Stimulated activated naive CD4-positive, alpha-beta T cell treated with Interleukin-2 at 50 U/mL for 16 hours (primary cell): ENCODE data around the gene MAMSTR.
A peak's percentile ranks its signal among the peaks of the same experiment; 100 is the strongest.
"Not testable (repeated sequence)": the region's sequence is repeated elsewhere in the genome, so short reads cannot be mapped to it uniquely, and the experiment has no call there.

Experiments used
- DNase-seq: peaks from one replicate; lab custom pipeline; 2025; lab: John Stamatoyannopoulos, UW

Gene MAMSTR, protein sequence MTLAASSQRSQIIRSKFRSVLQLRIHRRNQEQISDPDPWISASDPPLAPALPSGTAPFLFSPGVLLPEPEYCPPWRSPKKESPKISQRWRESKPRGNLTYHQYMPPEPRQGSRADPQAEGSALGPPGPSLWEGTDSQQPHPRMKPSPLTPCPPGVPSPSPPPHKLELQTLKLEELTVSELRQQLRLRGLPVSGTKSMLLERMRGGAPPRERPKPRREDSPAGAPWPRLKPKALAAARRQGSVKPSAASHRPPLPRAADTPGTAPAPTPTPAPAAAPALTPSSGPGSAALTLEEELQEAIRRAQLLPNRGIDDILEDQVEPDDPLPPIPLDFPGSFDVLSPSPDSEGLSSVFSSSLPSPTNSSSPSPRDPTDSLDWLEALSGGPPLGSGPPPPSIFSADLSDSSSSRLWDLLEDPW

DNA sequence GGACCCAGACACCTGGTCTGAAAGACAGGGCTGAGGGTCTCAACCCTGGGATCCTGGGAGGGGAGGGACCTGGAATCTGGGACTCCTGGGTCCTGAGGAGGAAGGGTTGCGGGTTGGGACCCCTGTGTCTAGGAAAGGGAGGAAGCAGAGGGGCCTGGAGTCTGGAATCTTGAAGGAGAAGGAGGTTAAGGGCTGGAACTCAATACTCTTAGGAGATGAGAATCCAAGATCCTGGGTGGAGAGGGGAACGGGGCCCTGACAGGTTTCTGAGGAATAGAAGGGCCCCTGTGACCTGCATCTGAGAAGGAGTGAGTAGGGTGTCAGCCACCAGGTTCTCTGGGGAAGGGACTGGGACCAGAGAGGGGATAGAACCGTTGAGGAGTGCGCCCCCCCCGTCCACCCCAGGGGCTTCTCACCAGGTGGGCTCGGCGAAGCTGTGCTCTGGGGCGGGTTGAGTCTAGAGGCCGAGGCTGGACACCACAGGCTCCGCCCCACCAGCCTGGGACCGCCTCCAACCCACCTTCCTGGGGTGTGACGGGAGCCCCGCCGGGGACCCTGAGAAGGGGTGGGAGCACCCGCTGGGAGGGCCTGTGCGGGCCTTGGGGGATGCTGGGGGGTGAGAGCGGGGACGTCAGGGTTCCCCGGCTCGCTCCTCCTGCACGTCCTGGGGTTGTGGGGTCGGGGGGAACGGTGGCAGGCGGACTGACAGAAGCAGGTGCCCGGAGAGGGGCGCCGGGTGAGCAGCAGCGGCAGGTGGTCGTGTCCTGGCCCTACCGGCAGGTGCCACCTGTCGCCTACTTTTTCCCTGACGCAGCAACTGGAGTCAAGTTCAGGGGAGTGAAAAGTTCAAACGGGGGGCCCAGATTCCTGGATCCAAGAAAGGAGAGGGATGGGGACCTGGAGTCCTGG, at the start of gene MAMSTR:
Gene MAMSTR, minus strand, starts transcription at position 463 of the 909 bp plus-strand sequence. CDS start 694 bp downstream, outside the sequence.
- no peak for DNase-seq

DNA sequence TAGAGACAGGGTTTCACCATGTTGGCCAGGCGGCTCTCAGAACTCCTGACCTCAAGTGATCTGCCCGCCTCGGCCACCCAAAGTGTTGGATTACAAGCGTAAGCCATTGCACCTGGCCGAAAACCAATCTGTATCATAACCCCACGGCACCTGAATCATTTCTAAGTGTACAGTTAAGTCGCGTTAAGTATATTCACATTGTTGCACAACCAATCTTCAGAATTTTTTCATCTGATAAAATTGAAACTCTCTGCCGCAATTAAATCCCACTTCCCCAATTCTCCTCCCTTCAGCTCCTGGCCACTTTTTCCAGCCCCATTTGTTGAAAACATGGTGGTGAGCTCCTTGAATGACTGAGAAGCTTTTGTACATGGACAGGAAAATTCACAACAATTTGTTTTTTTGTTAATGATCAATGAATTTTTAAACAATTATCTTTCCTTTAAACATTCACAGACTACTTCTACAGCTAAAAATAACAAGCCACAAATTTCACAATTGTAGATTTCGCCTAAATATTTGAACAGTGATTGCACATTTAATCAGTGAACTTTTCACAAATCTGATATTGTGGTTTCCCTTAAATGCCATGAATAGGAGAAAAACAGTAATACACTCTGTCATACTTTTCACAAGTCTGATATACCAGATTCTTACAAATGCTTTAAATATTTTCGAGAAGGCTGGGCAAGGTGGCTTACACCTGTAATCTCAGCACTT, 49.6 kb upstream of the MAMSTR start:
- DNase-seq: no peak

DNA sequence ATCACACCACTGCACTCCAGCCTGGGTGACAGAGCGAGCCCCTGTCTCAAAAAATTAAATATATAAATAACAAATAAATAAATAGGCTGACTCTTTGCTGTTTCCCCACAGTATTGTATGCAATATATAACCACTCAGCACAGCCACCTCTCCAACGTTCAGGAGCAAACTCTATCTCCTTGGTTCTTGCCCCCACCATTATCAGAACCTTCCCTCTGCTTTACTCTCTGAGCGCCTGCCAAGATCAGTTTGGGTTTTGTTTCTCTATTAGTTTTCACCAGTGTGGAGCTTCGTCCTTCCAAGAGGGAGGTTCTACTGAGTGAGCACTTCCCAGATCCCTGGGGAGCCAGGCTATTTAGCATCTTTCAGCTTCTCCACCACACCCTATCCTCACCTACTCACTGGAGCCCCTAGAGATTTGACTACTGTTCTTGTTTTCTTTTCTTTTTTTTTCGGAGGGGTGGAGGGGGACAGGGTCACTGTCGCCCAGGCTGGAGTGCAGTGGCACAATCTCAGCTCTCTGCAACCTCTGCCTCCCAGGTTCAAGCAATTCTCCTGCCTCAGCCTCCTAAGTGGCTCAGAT, 48.7 kb upstream of the MAMSTR start:
- DNase-seq: not testable (repeated sequence)

DNA sequence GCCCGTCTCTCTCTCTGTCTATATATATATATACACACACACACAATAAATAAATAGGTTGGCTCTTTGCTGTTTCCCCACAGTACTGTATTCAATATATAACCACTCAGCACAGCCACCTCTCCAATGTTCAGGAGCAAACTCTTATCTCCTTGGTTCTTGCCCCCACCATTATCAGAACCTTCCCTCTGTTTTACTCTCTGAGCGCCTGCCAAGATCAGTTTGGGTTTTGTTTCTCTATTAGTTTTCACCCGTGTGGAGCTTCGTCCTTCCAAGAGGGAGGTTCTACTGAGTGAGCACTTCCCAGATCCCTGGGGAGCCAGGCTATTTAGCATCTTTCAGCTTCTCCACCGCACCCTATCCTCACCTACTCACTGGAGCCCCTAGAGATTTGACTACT, 46.3 kb upstream of the MAMSTR start:
- not testable (repeated sequence) for DNase-seq

DNA sequence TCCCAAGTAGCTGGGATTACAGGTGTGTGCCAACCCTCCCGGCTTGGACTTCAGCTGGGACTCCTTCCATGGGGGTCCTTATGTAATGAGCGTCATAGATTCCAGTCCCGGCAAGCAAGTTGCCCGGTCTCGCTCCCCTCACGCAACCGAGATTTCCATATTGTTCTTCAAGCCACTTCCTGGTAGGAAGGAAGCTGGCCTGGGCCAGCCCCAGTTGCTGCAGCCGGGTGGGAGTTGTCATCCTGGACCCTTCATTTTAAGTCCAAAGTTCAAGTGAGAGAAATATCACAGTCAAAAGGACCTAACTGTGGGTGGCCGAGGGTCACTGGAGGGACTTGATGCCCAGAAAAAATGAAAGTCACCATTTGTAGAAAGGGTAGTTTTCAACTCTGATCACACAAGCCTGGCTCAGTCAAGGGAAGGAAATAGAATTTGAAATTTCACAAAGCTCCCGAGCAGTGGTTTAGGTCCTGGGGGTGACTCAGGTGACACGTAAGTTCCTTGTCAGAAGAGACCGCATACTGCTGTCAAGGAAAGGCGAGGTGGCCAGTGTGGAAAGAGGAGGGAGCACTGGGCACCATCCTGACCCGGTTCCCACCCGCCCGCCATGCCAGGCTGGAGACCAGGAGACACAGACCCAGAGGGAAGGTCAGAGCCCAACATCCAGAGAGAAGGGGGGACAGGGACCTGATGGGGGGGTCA, 41.1 kb upstream of the MAMSTR start:
- DNase-seq: no peak

DNA sequence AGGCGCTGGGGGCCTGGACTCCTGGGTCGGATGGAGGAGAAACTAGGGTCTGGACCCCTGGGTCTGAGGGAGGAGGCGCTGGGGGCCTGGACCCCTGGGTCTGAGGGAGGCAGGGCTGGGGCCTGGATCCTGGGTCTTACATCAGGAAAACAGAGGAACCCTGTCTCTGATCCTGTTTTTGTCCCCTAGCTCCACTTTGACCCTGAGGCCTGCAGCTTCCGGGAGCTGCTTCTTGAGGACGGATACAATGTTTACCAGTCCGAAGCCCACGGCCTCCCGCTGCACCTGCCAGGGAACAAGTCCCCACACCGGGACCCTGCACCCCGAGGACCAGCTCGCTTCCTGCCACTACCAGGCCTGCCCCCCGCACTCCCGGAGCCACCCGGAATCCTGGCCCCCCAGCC, 38.2 kb upstream of the MAMSTR start:
- DNase-seq: no peak

DNA sequence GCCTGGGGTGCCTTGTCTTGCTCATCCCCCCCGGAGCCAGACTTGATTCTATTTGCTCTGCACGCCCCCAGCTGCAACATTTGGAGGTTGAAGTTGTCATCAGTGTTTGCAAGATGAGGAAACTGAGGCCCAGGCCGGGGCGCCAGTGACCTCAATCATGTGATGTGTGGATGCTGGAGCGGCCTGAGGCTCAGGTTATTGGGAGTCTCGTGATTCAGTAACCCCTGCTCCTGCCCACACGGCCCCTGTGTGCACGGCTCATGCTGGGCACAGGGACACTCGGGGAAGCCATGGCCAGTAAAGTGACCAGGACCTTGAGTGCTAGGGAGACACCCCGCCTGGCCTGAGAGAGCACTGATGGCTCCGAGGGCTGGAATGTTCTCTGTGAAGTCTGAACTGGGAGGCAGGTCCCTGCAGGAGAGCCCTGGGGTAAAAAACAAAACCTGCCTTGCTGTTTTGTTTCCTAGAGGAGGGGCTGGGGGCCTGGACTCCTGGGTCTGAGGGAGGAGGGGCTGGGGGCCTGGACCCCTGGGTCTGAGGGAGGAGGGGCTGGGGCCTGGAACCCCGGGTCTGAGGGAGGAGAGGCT, 37.7 kb upstream of the MAMSTR start:
- no peak for DNase-seq

DNA sequence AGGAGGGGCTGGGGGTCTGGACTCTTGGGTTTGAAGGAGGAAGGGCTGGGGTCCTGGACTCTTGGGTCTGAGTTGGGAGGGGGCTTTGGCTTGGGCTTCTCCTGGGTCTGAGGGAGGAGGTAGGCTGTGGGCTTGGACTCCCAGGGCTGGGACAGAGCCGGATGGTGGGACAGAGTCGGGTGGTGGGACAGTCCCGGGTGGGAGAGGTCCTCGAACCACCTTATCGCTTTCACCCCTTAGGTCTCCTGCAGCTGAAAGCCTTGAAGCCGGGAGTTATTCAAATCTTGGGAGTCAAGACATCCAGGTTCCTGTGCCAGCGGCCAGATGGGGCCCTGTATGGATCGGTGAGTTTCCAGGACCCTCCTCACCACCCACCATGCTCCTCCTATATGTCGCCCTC, 37.2 kb upstream of the MAMSTR start:
- DNase-seq: no peak

DNA sequence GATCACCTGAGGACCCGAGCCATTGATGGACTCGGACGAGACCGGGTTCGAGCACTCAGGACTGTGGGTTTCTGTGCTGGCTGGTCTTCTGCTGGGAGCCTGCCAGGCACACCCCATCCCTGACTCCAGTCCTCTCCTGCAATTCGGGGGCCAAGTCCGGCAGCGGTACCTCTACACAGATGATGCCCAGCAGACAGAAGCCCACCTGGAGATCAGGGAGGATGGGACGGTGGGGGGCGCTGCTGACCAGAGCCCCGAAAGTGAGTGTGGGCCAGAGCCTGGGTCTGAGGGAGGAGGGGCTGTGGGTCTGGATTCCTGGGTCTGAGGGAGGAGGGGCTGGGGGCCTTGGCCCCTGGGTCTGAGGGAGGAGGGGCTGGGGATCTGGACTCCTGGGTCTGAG, 36.7 kb upstream of the MAMSTR start:
- no peak for DNase-seq

DNA sequence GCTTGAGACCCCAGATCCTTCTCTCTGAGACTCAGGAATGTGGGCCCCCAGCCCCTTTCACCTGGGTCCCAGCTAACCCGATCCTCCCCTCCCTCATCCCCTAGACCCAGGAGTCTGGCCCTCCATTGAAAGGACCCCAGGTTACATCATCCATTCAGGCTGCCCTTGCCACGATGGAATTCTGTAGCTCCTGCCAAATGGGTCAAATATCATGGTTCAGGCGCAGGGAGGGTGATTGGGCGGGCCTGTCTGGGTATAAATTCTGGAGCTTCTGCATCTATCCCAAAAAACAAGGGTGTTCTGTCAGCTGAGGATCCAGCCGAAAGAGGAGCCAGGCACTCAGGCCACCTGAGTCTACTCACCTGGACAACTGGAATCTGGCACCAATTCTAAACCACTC, 36.3 kb upstream of the MAMSTR start:
- no peak for DNase-seq

DNA sequence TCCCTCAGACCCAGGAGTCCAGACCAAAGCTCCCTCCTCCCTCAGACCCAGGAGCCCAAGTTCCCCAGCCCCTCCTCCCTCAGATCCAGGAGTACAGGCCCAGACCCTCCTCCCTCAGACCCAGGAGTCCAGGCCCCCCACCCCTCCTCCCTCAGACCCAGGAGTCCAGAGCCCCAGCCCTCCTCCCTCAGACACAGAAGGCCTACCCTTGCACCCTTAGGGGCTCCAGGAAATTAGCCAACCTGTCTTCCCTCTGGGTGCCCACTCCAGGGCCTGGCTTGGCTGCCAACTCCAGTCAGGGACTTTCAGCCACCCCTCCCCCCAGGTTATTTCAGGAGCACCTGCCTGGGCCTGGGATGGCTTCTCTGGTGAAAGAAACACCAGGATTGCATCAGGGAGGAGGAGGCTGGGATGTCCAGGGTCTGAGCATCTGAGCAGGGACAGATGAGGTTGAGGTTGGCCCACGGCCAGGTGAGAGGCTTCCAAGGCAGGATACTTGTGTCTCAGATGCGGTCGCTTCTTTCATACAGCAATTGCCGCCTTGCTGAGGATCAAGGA, 35.6 kb upstream of the MAMSTR start, which contains the start of gene FGF21:
Gene FGF21, plus strand, starts transcription at position 441 of the 558 bp plus-strand sequence. CDS start 713 bp downstream, outside the sequence.
- DNase-seq: no peak

DNA sequence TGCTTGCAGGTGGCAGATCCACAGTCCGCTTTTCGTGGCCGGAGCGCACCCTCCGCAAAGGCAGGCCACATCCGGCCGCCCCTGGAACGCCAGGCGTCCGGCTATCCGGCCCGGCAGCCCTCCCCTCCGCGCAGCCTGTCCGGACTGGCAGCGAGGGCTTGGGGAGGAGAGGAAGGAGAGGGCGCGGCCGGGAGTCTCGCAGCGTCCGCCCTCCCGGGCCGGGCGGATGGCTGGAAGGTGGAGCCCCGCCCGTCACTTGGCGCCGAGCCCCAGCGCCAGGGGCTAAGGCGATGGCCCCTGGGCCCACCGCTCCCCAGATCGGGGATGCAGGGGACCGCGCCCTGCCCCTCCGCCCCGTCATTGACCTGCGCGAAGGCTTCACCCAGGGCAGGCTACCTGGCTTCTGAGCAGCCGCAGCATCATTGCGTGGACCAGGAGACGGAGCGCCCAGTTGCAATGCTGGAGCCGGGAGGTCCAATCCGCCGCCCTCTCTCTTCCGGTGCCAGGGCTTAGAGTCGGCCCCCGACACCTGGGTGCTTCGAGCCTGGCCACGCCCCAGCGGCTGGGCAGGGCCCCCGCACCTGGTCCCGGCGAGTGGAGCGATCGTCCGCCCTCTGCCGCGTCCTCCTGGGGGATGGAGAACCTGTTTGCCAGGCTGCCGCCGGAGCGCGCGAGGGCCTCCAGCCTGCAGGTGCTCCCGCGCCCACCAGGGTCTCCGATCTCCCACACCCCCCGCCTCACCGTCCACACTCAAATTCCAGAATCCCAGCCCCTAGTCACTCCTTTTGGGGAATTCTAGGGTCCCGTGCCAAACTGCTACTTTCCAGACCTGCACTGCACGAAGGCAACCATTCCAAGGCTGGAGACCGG, 33.2 kb upstream of the MAMSTR start, which contains the start of gene FUT1:
Gene FUT1, minus strand, starts transcription at position 146 of the 870 bp plus-strand sequence. CDS start 1,360 bp downstream, outside the sequence.
- peak; percentile 11 for DNase-seq

DNA sequence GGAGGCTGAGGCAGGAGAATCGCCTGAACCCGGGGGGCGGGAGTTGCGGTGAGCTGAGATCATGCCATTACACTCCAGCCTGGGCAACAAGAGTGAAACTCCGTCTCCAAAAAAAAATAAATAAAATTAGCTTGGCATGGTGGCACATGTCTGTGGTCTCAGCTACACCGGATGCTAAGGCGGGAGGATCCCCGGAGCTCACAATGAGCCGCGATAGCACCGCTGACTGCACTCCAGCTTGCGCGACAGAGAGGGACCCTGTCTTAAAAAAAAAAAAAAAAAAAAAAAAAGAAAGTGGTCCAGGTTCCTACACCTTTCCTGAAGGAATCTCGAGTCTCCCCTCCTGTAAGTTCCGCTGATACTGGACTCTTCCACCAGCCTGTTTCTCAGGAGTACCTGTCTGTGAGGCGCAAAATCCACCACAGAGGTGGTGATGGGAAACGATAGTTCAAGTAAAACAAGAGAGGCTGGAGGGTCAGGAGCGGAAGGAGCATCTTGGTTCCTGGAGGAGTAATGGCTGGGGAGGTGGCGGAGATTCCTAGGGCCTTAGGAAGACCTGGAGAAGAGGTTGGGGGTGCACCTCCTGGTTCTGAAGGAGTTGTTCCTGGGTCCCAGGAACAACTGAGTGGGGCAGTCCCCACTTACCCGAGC, 32.4 kb upstream of the MAMSTR start:
- no peak for DNase-seq

DNA sequence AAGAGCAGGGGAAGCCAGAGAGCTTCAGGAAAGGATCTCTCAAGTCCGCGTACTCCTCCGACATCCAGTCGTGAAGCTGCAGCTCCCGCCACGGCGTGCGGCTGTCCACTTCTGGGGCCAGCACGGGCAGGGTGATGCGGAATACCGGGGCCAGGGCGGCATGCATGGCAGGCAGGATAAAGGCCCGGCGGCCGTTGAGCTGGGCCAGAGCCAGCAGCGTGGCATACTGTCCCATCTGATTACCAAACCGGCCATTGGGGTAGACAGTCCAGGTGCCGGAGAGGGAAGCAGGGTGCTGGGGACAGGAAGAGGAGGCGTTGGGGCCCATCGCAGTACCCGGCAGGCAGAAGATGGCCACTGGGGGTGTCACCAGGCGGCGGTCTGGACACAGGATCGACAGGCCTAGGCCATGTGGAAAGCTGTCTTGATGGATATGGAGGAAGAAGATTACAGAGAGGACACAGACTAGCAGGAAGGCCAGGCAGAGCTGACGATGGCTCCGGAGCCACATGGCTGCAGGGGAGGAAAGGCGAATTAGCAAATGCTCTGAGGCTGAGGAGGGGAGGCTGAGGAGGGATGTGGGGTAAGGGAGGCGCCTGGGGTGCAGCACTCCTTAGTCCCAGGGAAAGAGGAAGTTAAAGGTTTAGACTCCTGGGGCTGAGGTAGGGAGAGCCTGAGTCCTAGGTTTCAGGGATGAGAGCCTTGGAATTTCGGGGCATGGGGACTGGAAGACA, 31.4 kb upstream of the MAMSTR start:
- DNase-seq: no peak

DNA sequence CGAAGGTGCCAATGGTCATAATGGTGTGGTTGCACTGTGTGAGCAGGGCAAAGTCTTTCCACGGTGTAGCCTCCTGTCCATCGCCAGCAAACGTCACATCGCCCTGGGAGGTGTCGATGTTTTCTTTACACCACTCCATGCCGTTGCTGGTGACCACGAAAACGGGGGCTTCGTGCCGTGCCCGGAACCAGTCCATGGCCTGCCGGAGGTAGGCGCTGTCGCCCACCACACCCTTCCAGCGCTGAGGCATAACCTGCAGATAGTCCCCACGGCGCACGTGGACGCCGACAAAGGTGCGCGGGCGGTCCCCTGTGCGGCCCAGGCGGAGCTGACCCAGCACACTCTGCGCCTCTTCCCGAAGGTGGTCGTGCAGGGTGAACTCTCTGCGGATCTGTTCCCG, 30.8 kb upstream of the MAMSTR start:
- no peak for DNase-seq

DNA sequence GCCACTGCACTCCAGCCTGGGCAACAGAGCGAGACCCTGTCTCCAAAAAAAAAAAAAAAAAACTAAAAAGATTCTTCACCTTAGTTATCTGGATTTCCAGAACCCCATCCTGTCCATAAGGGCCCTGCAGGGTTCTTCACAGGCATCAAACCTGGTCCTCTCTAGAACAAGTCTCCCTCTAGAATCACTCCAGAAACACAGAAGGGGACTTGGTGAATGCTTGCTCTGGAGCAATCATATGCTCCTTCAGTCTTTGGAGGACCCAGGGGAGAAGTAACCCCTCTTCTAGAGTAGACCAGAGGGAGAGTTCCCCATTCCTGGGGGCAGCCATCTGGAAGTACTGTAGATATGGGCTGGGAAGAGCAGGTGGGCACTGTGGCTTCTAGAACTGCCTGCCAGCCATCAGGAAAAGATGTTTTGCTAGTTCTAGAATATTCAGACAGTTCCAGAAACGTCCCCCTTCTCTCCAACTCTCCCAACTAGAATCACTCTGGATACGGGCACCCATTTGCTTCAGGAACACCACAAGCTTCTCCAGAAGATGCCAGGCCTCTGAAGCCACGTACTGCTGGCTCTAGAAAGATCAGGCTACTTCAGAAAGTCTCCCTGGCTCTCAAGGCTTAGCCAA, 30.2 kb upstream of the MAMSTR start:
- no peak for DNase-seq

DNA sequence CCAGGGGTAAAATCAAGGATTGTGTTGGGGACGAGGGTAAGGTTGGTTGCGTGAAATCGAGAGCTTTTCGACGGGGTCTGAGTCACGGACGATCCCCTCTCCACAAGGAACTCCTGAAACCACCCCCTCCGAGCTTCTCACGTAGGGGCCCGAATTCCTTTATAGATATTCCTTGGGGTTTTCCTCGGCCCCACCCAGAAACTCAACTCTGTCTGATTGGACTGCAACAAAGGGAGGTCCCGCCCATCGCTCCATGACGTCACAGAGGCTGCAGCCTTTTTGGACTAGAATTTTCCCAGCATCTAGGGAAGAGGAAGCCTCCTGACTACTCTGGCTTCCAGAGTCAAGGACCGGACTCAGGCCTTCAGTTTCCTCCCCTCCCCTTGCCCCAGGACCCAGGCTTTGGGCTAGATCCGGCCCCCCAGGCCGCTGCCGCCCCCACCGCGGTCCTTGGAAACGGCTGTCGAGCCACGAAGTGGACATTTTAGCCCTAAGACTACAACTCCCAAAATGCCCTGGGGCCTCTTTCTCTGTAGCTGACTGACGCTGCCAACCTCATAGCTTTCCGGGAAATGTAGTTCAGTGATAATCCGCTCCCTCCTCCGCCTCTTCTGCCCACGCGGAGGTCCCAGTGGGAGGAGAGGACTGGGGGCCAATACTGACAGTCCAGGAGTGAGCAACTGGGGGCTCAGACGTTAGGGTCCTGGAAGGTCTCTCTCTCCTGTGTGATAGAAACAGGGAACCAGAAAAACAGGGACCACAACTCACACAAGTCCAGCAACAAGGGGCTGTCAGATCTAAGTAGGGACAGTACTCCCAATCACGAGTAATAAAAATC, 27.4 kb upstream of the MAMSTR start, which contains the start of gene IZUMO1:
Gene IZUMO1, minus strand, starts transcription at position 172 of the 838 bp plus-strand sequence. CDS start 1,050 bp downstream, outside the sequence.
- DNase-seq: peak; percentile 32
